Neutrophil (primary cell): Measurements from ENCODE around the gene ADD3.
A peak's percentile ranks its signal among the peaks of the same experiment; 100 is the strongest.

Source experiments
- H3K27ac ChIP-seq: fragments of 200-600 bp; sonication (generic); 2 replicates; pipeline ENCODE4 v1.5.1; 2016; ENCODE audit warnings: mild to moderate bottlenecking, moderate library complexity
- H3K27me3 ChIP-seq: fragments of 200-600 bp; sonication (generic); 2 replicates; pipeline ENCODE4 v1.6.0; 2016; ENCODE audit warnings: mild to moderate bottlenecking
- H3K36me3 ChIP-seq: fragments of 200-600 bp; sonication (generic); 2 replicates; pipeline ENCODE4 v1.5.1; 2017
- H3K4me1 ChIP-seq, 2 experiments: fragments of 200-600 bp in 1 of 2; sonication (generic) in 1 of 2; 1 replicate in 1 of 2; 2 replicates in 1 of 2; pipeline versions ENCODE4 v1.5.1 to v1.6.1; 2013 to 2016; ENCODE audit warnings: low read depth in 1 of 2, low read length in 1 of 2, mild to moderate bottlenecking in 1 of 2, moderate library complexity in 1 of 2; ENCODE audit not compliant: control insufficient read depth in 1 of 2, insufficient read depth in 1 of 2
- H3K4me3 ChIP-seq, 2 experiments: fragments of 200-600 bp in 1 of 2; sonication (generic) in 1 of 2; 1 replicate in 1 of 2; 2 replicates in 1 of 2; pipeline ENCODE4 v1.5.1; 2013 to 2016; ENCODE audit warnings: low read depth in 1 of 2, low read length in 1 of 2, mild to moderate bottlenecking in 1 of 2, moderate library complexity in 1 of 2
- H3K9me3 ChIP-seq: fragments of 200-600 bp; sonication (generic); 2 replicates; pipeline ENCODE4 v1.5.1; 2016
- CTCF ChIP-seq: fragments of 200-600 bp; sonication (generic); IDR thresholded peaks from 2 replicates; pipeline ENCODE4 v1.5.1; 2016; ENCODE audit warnings: antibody characterized with exemption

ADD3 gene

GRCh38 chr10:110034596-110034995, 26.8 kb downstream of the ADD3 start:
- Histone ChIP-seq H3K4me1 (peaks cover 11 to 41% of the 10 kb centered on the region in 2 experiments), H3K36me3 (no peaks in the 10 kb centered on the region), H3K27me3 (no peaks in the 10 kb centered on the region), H3K4me3 (no peak overlapping the region), H3K27ac (peak overlapping the region; percentile 58), H3K9me3 (no peaks in the 10 kb centered on the region)
- TF ChIP-seq CTCF = no peak

GRCh38 chr10:110035070-110035921, 27.5 kb downstream of the ADD3 start:
- H3K27me3 ChIP-seq = no peaks in the 10 kb centered on the region
- H3K9me3 ChIP-seq = no peaks in the 10 kb centered on the region
- TF ChIP-seq CTCF = no peak
- no peak overlapping the region for H3K4me3 ChIP-seq
- peaks cover 11 to 43% of the 10 kb centered on the region in 2 experiments for H3K4me1 ChIP-seq
- no peaks in the 10 kb centered on the region for H3K36me3 ChIP-seq
- peak overlapping the region; percentile 58 for H3K27ac ChIP-seq

GRCh38 chr10:110036640-110037039, 28.9 kb downstream of the ADD3 start:
- H3K36me3 ChIP-seq = no peaks in the 10 kb centered on the region
- H3K27me3 ChIP-seq = no peaks in the 10 kb centered on the region
- H3K27ac ChIP-seq = no peak overlapping the region
- no peaks in the 10 kb centered on the region for H3K9me3 ChIP-seq
- no peak for TF ChIP-seq CTCF
- H3K4me3 ChIP-seq = no peak overlapping the region
- H3K4me1 ChIP-seq = peaks cover 11 to 38% of the 10 kb centered on the region in 2 experiments

- no peak for TF ChIP-seq CTCF
- no peaks in the 10 kb centered on the region for H3K27me3 ChIP-seq
- peak overlapping the region; percentile 44 for H3K27ac ChIP-seq
- H3K36me3 ChIP-seq = no peaks in the 10 kb centered on the region
- no peak overlapping the region for H3K4me3 ChIP-seq
- peaks cover 11 to 26% of the 10 kb centered on the region in 2 experiments for H3K4me1 ChIP-seq
- no peaks in the 10 kb centered on the region for H3K9me3 ChIP-seq
Observed at GRCh38 chr10:110039254-110039653, 31.5 kb downstream of the ADD3 start.

GRCh38 chr10:110040108-110040507, 32.3 kb downstream of the ADD3 start:
- no peak for TF ChIP-seq CTCF

More at GRCh38 chr10:110040108-110040507, 32.3 kb downstream of the ADD3 start:
- Histone ChIP-seq H3K36me3 (no peaks in the 10 kb centered on the region), H3K27ac (peak overlapping the region; percentile 44), H3K4me1 (peaks cover 6 to 18% of the 10 kb centered on the region in 2 experiments), H3K9me3 (no peaks in the 10 kb centered on the region), H3K4me3 (no peak overlapping the region), H3K27me3 (no peaks in the 10 kb centered on the region)
